ENCODE data around the gene DNAJB4.
"Not testable (repeated sequence)": the region's sequence is repeated elsewhere in the genome, so short reads cannot be mapped to it uniquely, and the experiment has no call there.

DNAJB4 gene

DNA sequence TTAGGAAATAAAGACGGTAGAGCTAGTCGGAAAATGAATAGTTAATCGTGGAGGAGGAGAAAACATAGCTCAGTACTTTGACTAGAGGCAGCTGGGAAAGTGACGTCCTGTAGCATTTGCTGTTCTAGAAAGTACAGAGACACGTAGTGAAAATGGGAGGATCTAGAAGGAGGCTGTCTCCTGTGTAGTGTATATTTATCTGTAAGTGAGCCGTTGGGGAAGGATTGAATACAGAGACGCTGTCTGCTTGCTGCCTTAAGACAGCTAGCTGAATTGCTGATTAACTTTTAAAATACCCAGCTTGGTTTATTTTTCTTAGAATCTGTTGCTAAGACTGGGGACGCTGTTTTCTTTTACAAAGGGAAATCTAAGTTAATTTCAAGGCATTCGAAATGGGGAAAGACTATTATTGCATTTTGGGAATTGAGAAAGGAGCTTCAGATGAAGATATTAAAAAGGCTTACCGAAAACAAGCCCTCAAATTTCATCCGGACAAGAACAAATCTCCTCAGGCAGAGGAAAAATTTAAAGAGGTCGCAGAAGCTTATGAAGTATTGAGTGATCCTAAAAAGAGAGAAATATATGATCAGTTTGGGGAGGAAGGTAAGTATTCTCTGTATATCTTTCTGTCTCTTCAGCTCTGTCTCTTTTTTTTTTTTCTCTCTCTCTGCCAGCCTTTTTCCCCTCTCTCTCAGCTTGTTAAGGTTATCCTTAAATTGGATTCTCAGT is at the start of gene DNAJB4:
Gene DNAJB4 (plus strand): TSS at position 221 of the 729 bp plus-strand sequence. CDS start 172 bp downstream, at position 393.
- peak in 39 of 42 donors; percentile 14 to 92 (median 70) for DNase-seq
- intact Hi-C loops (cut with DNase I), result loop anchor here (2.0 kb wide), 1 partner anchor 26 kb away; the partner anchor contains the start of gene FUBP1

GRCh38 chr1:77955709-77956108 is 49.0 kb upstream of the DNAJB4 start:
- no peak for DNase-seq
- intact Hi-C loops (cut with DNase I), result no loop called here

DNA sequence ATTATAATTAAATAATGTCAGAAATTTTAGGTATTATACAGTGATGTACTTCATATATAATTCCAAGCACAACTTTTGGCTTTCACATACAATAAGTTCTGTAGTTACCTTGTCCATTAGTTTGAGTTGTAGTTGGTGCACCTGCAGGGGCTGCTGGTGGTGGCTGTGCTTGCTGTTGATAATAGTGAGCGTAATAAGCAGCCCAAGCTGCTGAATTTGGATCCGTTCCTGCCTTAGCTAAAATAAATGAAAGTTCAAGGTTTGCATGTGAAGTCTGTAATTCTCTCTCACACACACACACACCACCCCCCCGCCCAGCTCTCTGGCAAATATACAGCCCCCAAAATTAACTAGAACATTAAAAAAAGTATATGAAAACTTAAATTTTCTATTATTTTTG is 48.3 kb upstream of the DNAJB4 start:
- intact Hi-C loops (cut with DNase I), result no loop called here
- DNase-seq, result no peak

DNA sequence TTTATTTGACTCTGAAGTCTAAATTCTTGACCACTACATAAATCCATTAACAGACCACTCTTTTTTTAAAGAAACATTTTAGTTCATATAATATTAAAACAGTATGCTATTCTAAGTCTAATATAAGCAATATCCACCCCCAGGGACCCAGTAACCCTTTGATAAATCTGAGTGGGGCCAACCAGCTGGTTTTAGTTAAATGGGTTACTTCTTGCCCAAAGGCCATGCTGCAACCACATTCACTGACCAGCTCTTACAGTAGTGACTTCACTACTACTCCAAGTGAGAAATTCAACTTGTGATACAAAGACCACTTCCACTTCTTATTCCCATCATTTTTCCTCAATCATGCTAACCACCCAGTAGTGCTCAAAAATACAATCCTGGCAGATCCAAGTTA is 46.3 kb upstream of the DNAJB4 start:
- intact Hi-C loops (cut with DNase I), result no loop called here
- DNase-seq, result no peak

DNA sequence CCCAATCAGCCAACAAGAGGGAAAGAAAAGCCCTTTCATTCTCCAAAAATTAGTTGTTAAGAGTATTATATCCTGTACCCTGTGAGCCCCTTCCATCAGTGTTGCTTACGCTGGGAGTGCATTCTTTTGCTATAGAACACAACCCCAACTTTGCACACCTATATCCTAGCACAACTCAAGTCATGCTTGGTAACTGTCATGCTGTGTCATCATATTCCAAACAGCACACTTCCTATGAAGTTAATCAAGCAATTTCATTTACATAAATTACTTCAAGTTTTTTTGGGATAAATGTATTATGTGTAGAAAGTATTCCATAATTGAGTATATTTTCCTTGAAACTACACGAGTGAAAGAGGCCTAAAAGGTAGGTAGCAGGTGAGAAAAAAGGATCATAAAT is 45.9 kb upstream of the DNAJB4 start:
- intact Hi-C loops (cut with DNase I), result no loop called here
- DNase-seq, result no peak

- intact Hi-C loops (cut with DNase I), result no loop called here
- no peak for DNase-seq
Measured at GRCh38 chr1:77961392-77961791, 43.3 kb upstream of the DNAJB4 start.

- no peak for DNase-seq
- intact Hi-C loops (cut with DNase I), result no loop called here
Measured at GRCh38 chr1:77966291-77966690, 38.4 kb upstream of the DNAJB4 start.

DNA sequence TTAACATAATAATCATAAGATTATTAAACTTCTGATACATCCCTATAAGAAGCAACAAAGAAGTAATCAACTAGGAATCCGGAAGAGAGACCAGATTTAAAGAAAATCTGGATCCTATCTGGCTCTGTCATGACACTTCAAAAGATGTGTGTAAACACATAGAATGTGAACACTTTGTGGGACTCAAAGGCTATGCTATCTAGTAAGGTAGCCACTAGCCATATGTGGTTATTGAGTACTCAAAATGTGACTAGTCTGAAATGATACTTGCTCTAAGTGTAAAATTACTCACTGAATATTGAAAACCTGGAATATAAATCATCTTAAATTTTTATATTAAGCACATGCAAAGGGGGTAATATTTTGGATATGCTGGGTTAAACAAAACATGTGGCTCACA is 34.5 kb upstream of the DNAJB4 start:
- no peak for DNase-seq
- intact Hi-C loops (cut with DNase I), result loop anchor here (10.0 kb wide), 1 partner anchor 145 kb away; no protein-coding TSS in a partner anchor

- DNase-seq, result no peak
- intact Hi-C loops (cut with DNase I), result loop anchor here (10.0 kb wide), 1 partner anchor 143 kb away; no protein-coding TSS in a partner anchor
Measured at GRCh38 chr1:77972080-77972479, 32.7 kb upstream of the DNAJB4 start.

GRCh38 chr1:77975386-77975785 is 29.4 kb upstream of the DNAJB4 start:
- intact Hi-C loops (cut with DNase I), result loop anchor here (10.0 kb wide), 1 partner anchor 139 kb away; no protein-coding TSS in a partner anchor
- no peak for DNase-seq

DNA sequence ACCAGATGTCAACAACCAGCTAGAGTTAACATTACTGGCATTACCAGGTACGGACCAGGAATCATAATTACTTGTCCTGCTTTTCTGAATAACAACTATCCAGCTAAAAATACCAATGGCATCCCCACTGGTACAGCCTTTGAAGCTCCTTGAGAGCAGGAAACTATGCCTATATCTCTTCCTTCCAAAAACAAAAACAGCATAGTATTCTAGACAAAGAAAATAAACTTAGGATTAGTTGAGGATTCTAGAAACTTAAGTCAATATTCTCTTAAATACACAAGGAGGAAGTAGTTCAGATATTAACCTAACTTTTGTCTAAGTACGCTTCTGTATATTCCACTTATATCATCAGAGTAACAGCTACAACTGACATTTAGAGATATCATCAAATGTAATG is 28.8 kb upstream of the DNAJB4 start:
- intact Hi-C loops (cut with DNase I), result loop anchor here (10.0 kb wide), 1 partner anchor 139 kb away; no protein-coding TSS in a partner anchor
- no peak for DNase-seq

DNA sequence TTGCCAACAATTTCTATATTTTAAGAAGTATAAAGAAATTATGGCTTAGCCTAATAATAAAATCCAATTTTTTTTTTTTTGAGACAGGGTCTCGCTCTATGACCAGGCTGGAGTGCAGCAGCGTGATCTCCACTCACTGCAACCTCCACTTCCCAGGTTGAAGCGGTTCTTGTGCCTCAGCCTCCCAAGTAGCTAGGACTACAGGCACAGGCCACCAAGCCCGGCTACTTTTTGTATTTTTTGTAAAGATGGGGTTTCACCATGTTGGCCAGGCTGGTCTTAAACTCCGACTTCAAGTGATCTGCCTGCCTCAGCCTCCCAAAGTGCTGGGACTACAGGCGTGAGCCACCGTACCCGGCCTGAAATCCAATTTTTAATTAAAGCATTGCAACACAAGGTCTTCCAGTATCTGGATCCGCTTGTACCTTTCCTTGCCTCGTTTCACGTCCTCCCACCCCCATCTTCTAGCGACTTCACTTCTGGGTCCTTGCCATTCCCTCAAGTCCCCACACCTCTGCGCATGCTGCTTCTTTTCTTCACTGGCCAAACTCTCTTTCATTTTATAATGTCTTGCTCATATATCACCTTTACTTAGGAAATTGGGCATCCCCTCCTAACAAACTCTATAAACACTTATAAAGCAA is 28.2 kb upstream of the DNAJB4 start:
- no peak for DNase-seq
- intact Hi-C loops (cut with DNase I), result loop anchor here (10.0 kb wide), 1 partner anchor 138 kb away; no protein-coding TSS in a partner anchor

- intact Hi-C loops (cut with DNase I), result loop anchor here (2.0 to 10.0 kb wide), 2 partner anchors 27 to 137 kb away; partner anchors contain the start of gene DNAJB4
- no peak for DNase-seq
Measured at GRCh38 chr1:77977989-77978292, 26.8 kb upstream of the DNAJB4 start.

DNA sequence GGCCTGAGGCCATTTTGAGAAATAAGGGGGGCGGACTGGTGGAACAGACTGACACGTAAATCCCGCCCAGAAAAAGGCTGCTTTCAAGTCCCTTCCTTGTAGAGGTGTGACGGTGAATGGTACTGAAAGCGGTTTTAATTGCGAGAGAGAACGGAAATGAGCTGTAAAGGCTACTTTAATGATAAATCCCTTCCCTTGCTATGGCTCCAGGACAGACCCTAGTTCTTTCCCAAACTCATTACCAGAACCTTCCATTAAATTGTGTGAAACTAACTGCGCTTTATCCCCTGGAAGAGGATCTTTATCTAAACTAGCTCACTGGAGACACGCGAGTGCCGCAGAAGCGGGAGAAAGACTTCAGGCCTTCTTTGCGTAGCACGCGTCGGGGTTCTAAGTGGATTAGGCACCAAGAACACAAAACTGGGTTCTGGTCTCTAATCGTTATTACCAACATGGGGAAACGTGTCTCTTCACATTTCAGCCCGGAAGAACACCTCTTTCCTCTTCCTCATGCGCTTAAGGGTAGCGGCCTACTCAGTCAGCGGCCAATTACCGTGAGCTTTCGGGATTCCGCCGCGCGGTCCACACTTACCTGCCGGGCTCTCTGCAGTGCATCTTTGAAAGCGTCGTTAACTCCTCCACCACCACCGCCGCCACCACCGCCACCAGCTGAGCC is 26.3 kb upstream of the DNAJB4 start:
- peak in 37 of 42 donors; percentile 8 to 84 (median 64) for DNase-seq
- intact Hi-C loops (cut with DNase I), result loop anchor here (2.0 to 10.0 kb wide), 2 partner anchors 26 to 136 kb away; partner anchors contain the start of gene DNAJB4

DNA sequence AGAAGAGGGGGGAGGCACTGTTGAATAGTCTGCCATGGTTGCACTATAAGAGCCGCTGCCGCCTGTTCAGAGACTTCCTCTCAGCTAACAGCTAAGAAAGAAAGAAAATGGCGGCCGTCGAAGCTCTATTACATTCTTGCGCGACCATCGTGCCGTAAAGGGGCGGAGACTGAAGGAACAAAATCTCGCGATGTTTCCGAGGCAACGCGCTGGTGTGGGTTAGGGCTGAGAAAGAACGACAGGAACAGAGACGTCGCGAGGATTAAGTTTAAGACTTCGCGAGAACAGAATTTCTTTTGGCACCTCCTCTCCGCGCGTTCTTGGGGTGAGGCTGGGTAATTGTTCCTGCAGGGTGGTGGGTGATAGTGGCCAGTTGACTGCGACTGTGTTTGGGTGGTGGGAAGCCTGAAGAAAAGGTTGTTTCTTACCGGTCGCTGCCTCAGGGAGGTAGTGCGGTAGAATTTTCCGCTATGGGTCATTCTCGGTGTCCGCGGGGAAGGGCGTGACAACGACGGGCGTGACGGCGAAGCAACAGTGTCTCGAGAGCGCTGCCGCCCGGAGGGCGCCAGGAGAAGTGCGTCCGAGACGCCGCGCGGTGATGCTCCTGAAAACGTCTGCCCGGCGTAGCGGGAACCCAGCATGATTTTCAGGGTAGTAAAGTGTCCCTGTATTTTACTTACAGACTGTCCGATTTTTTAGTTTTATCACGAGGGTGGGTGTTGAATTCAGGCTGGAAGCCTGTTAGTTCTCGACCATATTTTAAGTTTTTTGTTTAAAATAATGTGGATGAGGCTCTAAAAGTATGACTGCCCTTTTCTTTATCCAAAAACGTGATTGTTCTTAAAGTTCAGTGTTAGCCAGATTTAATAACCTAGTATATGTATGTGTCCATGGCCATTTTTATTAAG is 25.5 kb upstream of the DNAJB4 start, which contains the start of gene FUBP1:
Gene FUBP1 (minus strand): TSS at position 104 of the 908 bp plus-strand sequence. CDS start 68 bp downstream, at position 36.
- peak; percentile 84 to 97 (median 92) for DNase-seq
- intact Hi-C loops (cut with DNase I), result loop anchor here (2.0 to 10.0 kb wide), 2 partner anchors 26 to 136 kb away; partner anchors contain the start of gene DNAJB4

- intact Hi-C loops (cut with DNase I); DNase-seq: not testable (repeated sequence)
Measured at GRCh38 chr1:77983352-77983996, 21.3 kb upstream of the DNAJB4 start.

DNA sequence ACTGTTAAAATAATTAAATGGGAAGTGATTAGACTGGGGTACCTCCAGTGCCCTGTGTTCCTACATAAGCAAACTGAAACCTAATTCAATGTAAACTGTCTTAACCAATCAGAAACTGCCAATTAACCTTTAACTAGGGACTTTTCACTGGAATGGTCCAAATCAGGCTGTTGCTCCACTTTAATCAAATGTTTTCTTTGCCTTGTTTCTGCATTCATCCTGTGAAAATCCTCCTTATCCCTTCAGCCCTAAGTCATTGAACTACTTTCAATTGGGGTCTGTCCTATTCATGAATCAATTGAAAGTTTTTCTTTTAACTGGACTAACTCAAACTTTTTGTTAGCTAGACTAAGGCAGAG is 20.8 kb upstream of the DNAJB4 start:
- intact Hi-C loops (cut with DNase I), result no loop called here
- no peak for DNase-seq

- intact Hi-C loops (cut with DNase I), result no loop called here
- no peak for DNase-seq
Measured at GRCh38 chr1:77984629-77985028, 20.1 kb upstream of the DNAJB4 start.
